ENCODE results near the gene NOX5.

GRCh38 chr15:69034352-69034751, 19.9 kb downstream of the NOX5 start:
- TF ChIP-seq SUZ12 (IDR thresholded peaks at IDR 0.05; ENCODE audit: low read depth, low read length) (no peak), RAD51 (IDR thresholded peaks at IDR 0.05; ENCODE audit: borderline replicate concordance) (no peak), KDM5A (IDR thresholded peaks at IDR 0.05; ENCODE audit: borderline replicate concordance, low read length) (no peak), HOXA5 (CRISPR knock-in tag; IDR thresholded peaks at IDR 0.05) (no peak), ARNT (IDR thresholded peaks at IDR 0.05) (no peak)
